HG03139 (cell line): Measurements from ENCODE around the gene NIPSNAP3A.
"Not testable (repeated sequence)": the region's sequence is repeated elsewhere in the genome, so short reads cannot be mapped to it uniquely, and the experiment has no call there.

Experiments
- ATAC-seq: cut with Tn5 transposase; IDR thresholded peaks from one replicate; pipeline ENCODE4 v1.9.1; 2021; ENCODE audit not compliant: unreplicated experiment

The NIPSNAP3A gene

GRCh38 chr9:104747565-104748358 lies at the start of gene NIPSNAP3A:
NIPSNAP3A (plus strand) TSS chr9:104747683; CDS start chr9:104747793, 110 bp downstream.
- ATAC-seq = peak; percentile 78

- no peak for ATAC-seq
These were observed 47.2 kb upstream of the NIPSNAP3A start for GRCh38 chr9:104700306-104700705.

- not testable (repeated sequence) for ATAC-seq
These were observed 38.7 kb upstream of the NIPSNAP3A start for GRCh38 chr9:104708737-104709136.

GRCh38 chr9:104711604-104712003 lies 35.9 kb upstream of the NIPSNAP3A start:
- ATAC-seq = no peak

- no peak for ATAC-seq
These were observed 22.5 kb upstream of the NIPSNAP3A start for GRCh38 chr9:104725014-104725413.

- no peak for ATAC-seq
These were observed 9.0 kb upstream of the NIPSNAP3A start for GRCh38 chr9:104738452-104738851.

- ATAC-seq = no peak
These were observed 6.9 kb upstream of the NIPSNAP3A start for GRCh38 chr9:104740621-104741020.

GRCh38 chr9:104743376-104743985 lies 4.0 kb upstream of the NIPSNAP3A start:
- peak; percentile 34 for ATAC-seq

- ATAC-seq = no peak
These were observed 1.6 kb upstream of the NIPSNAP3A start for GRCh38 chr9:104745852-104746251.

GRCh38 chr9:104746285-104746684 lies 1.2 kb upstream of the NIPSNAP3A start:
- no peak for ATAC-seq

GRCh38 chr9:104746798-104747197 lies 685 bp upstream of the NIPSNAP3A start:
- no peak for ATAC-seq

- no peak for ATAC-seq
These were observed 278 bp upstream of the NIPSNAP3A start for GRCh38 chr9:104747245-104747564.

- ATAC-seq = peak; percentile 4
These were observed 1.0 kb downstream of the NIPSNAP3A start for GRCh38 chr9:104748359-104749031.

GRCh38 chr9:104750185-104750767 lies 2.8 kb downstream of the NIPSNAP3A start:
- peak; percentile 31 for ATAC-seq

GRCh38 chr9:104758974-104759373 lies 11.5 kb downstream of the NIPSNAP3A start:
- no peak for ATAC-seq

GRCh38 chr9:104765138-104765537 lies 17.7 kb downstream of the NIPSNAP3A start:
- ATAC-seq = no peak

- no peak for ATAC-seq
These were observed 18.5 kb downstream of the NIPSNAP3A start for GRCh38 chr9:104766025-104766424.

- ATAC-seq = no peak
These were observed 20.0 kb downstream of the NIPSNAP3A start for GRCh38 chr9:104767507-104767906.

GRCh38 chr9:104769029-104769428 lies 21.5 kb downstream of the NIPSNAP3A start:
- ATAC-seq = not testable (repeated sequence)

- ATAC-seq = no peak
These were observed 22.2 kb downstream of the NIPSNAP3A start for GRCh38 chr9:104769655-104770054.

- ATAC-seq = no peak
These were observed 25.4 kb downstream of the NIPSNAP3A start for GRCh38 chr9:104772714-104773510.
